K562 (cell line): Measurements from ENCODE around the gene LCN15. TPM values are rescaled to one million over a fixed set of nuclear protein-coding genes. Genes with fewer than 3 reads are reported as not detected.

Source experiments
- ATAC-seq: fragments of 200-7000 bp; cut with Tn5 transposase; 3 replicates; pipeline ENCODE4 v1.9.1; 2020; ENCODE audit warnings: moderate library complexity
- BruUV-seq: library from RNA; stranded (reverse); fragments of 400-500 nt; replicated peaks from 2 replicates; lab custom pipeline; 2021; lab: Mats Ljungman, UMichigan
- CTCF ChIA-PET: fragments of 300-600 bp; formaldehyde crosslinking; extraction: SDS; loops from one replicate; lab custom pipeline; 2021; ENCODE audit warnings: low intra/inter-chr PET ratio; lab: Yijun Ruan, JAX
- POLR2A ChIA-PET: fragments of 300-600, 350-650 bp; sonication (Branson Sonifier 250); formaldehyde crosslinking; extraction: SDS; loops from one replicate; lab custom pipeline; 2021; ENCODE audit warnings: antibody characterized with exemption, inconsistent platforms; lab: Yijun Ruan, JAX
- DNase-seq, 4 experiments: peaks; one replicate each; pipeline versions ENCODE4 v3.0.0 to v3.0.0-alpha.2; 2011 to 2018; ENCODE audit warnings: low spot score in 3 of 4, mixed read lengths in 3 of 4; ENCODE audit errors: extremely low read depth in 1 of 4
- FAIRE-seq: peaks from 2 replicates; lab custom pipeline; 2011; peaks lifted over from hg19 to GRCh38; lab: Jason Lieb, UNC
- H2AFZ ChIP-seq: 2 replicates; pipeline ENCODE4 v1.6.0; 2011; ENCODE audit warnings: low read depth, low read length, control low read depth, inconsistent platforms
- H3K27ac ChIP-seq: fragments of 200-600 bp; 3 replicates; pipeline ENCODE4 v1.8.0; 2011; ENCODE audit warnings: low read depth, mild to moderate bottlenecking, control low read depth, inconsistent platforms, low read length, moderate library complexity, mixed read lengths; ENCODE audit errors: extremely low read depth
- H3K27me3 ChIP-seq, 2 experiments: fragments of 300-600 bp in 1 of 2; 2 replicates in 1 of 2; 3 replicates in 1 of 2; pipeline versions ENCODE4 v1.6.0 to v1.8.0; 2011; ENCODE audit warnings: inconsistent platforms in 2 of 2, low read length in 2 of 2, mild to moderate bottlenecking in 1 of 2, mixed read lengths in 1 of 2, moderate library complexity in 1 of 2; ENCODE audit not compliant: control insufficient read depth in 2 of 2, insufficient read depth in 2 of 2
- H3K36me3 ChIP-seq: fragments of 300-600 bp; 3 replicates; pipeline ENCODE4 v1.8.0; 2011; ENCODE audit warnings: mild to moderate bottlenecking, low read length, inconsistent platforms; ENCODE audit not compliant: control insufficient read depth, insufficient read depth
- H3K4me1 ChIP-seq, 2 experiments: fragments of 200-600 bp in 1 of 2; replicated peaks in 1 of 2; 2 replicates in 1 of 2; 3 replicates in 1 of 2; pipeline versions ENCODE4 v1.5.1 to v1.8.0; 2011; ENCODE audit warnings: inconsistent platforms in 2 of 2, low read length in 2 of 2, mild to moderate bottlenecking in 1 of 2, mixed read lengths in 1 of 2, moderate library complexity in 1 of 2; ENCODE audit not compliant: control insufficient read depth in 2 of 2, insufficient read depth in 2 of 2
- H3K4me2 ChIP-seq: 2 replicates; pipeline ENCODE4 v1.6.1; 2011; ENCODE audit warnings: low read length, control low read depth, inconsistent platforms, mixed read lengths; ENCODE audit not compliant: insufficient read depth
- H3K4me3 ChIP-seq: fragments of 200-600 bp; sonication (generic), shearing (Covaris generic); 2 replicates; pipeline ENCODE4 v1.5.1; 2016; ENCODE audit warnings: control low read depth, inconsistent platforms
- H3K79me2 ChIP-seq: fragments of 200-600 bp; 3 replicates; pipeline ENCODE4 v1.8.0; 2011; ENCODE audit warnings: low read length, inconsistent platforms; ENCODE audit not compliant: control insufficient read depth, insufficient read depth
- H3K9ac ChIP-seq, 2 experiments: 2 replicates each; pipeline versions ENCODE4 v1.6.0 to v1.6.1; 2011; ENCODE audit warnings: low read depth in 2 of 2, low read length in 2 of 2, control low read depth in 1 of 2, inconsistent platforms in 1 of 2, mild to moderate bottlenecking in 1 of 2, mixed read lengths in 1 of 2; ENCODE audit not compliant: insufficient read depth in 1 of 2
- H3K9me1 ChIP-seq: one replicate; pipeline ENCODE4 v1.6.0; 2011; ENCODE audit warnings: inconsistent platforms, mild to moderate bottlenecking, low read length, moderate library complexity; ENCODE audit not compliant: control insufficient read depth, insufficient read depth
- H3K9me3 ChIP-seq: replicated peaks from 2 replicates; pipeline ENCODE4 v1.5.1; 2011; ENCODE audit warnings: low read depth, low read length, inconsistent platforms; ENCODE audit not compliant: control insufficient read depth, insufficient read depth
- H4K20me1 ChIP-seq: replicated peaks from 2 replicates; pipeline ENCODE4 v1.6.1; 2011; ENCODE audit warnings: low read length, inconsistent platforms, mixed read lengths; ENCODE audit not compliant: control insufficient read depth, insufficient read depth
- ADNP ChIP-seq: fragments of 200-800 bp; sonication (Bioruptor generic); IDR thresholded peaks from 2 replicates; pipeline ENCODE4 v1.6.1; 2016; ENCODE audit warnings: missing genetic modification characterization, missing compliant biosample characterization
- CEBPZ ChIP-seq: fragments of 150-350 bp; IDR thresholded peaks from 2 replicates; pipeline ENCODE4 v1.6.1; 2014; ENCODE audit warnings: low read depth, mild to moderate bottlenecking, low read length, borderline replicate concordance
- E2F4 ChIP-seq: sonication (generic); formaldehyde crosslinking; IDR thresholded peaks from 2 replicates; pipeline ENCODE4 v1.8.0; 2022; ENCODE audit warnings: mild to moderate bottlenecking, low read depth, missing genetic modification reagents
- GATAD2A ChIP-seq: fragments of 450-650 bp; IDR thresholded peaks from 2 replicates; pipeline ENCODE4 v1.6.1; 2017
- PML ChIP-seq: IDR thresholded peaks from 2 replicates; pipeline ENCODE4 v1.6.1; 2012; ENCODE audit warnings: low read length, inconsistent platforms
- POLR2A ChIP-seq: fragments of 450-650 bp; conservative IDR thresholded peaks from 2 replicates; pipeline ENCODE4 v1.6.1; 2016
- POLR2G ChIP-seq: fragments of 200-400 bp; formaldehyde crosslinking; IDR thresholded peaks from 2 replicates; pipeline ENCODE4 v1.6.1; 2017; ENCODE audit warnings: low read depth, mild to moderate bottlenecking, antibody characterized with exemption, low read length, moderate library complexity
- PURB ChIP-seq: sonication (generic); formaldehyde crosslinking; IDR thresholded peaks from 2 replicates; pipeline ENCODE4 v1.9.0; 2021; ENCODE audit warnings: low read depth, mild to moderate bottlenecking, missing genetic modification reagents
- RBFOX2 ChIP-seq: fragments of 200-400 bp; formaldehyde crosslinking; IDR thresholded peaks from 2 replicates; pipeline ENCODE4 v1.6.1; 2017; ENCODE audit warnings: low read depth, mild to moderate bottlenecking, low read length, moderate library complexity
- RFX1 ChIP-seq: fragments of 450-650 bp; IDR thresholded peaks from 2 replicates; pipeline ENCODE4 v1.6.1; 2016; ENCODE audit warnings: mild to moderate bottlenecking, moderate library complexity
- SMARCE1 ChIP-seq: fragments of 450-650 bp; IDR thresholded peaks from 2 replicates; pipeline ENCODE4 v1.7.1; 2016; ENCODE audit warnings: mild to moderate bottlenecking
- SUPT5H ChIP-seq: fragments of 450-650 bp; IDR thresholded peaks from 2 replicates; pipeline ENCODE4 v1.6.1; 2016
- ZFPM2 ChIP-seq: fragments of 250-450 bp; sonication (Bioruptor Pico); IDR thresholded peaks from 2 replicates; pipeline ENCODE4 v1.5.1; 2022; ENCODE audit warnings: mild to moderate bottlenecking
- WGBS: fragments of 100-300 bp; shearing (Covaris generic); methylation state at CpG from one replicate; pipeline ENCODE4 v1.1.6; 2016; ENCODE audit warnings: low coverage, mixed read lengths; ENCODE audit not compliant: insufficient coverage; ENCODE audit errors: missing lambda C conversion rate; 5-methylcytosine and 5-hydroxymethylcytosine counted together
- in situ Hi-C: fragments of 300-500 bp; cut with MboI; formaldehyde crosslinking; loops from 4 replicates; pipeline ENCODE4 v1.15.0; 2018; ENCODE audit warnings: inconsistent platforms, mixed read lengths
- intact Hi-C: fragments of 100-400 bp; cut with micrococcal nuclease; formaldehyde crosslinking; loops from 2 replicates; pipeline ENCODE4 v1.14.2; 2022
- polyA plus RNA-seq, 8 experiments: library from polyadenylated mRNA; depleted of rRNA in 4 of 8; stranded (reverse) in 5 of 8; unstranded in 3 of 8; fragments of >200 nt; fragmentation: Nextera tagmentation in 2 of 8; fragmentation: Illumina TruSeq in 1 of 8; extraction: Ambion mirVana in 2 of 8; extraction: Trizol in 1 of 8; gene quantifications; 2 replicates each; pipeline versions ENCODE4 v1.2.1 to v1.2.3, GENCODE V29; 2011 to 2014; ENCODE audit warnings: inconsistent platforms in 1 of 8, missing spikeins in 1 of 8
- total RNA-seq, 7 experiments: library from RNA; depleted of rRNA in 6 of 7; stranded (reverse); fragments of >200 nt in 6 of 7; fragmentation: Illumina TruSeq in 2 of 7; extraction: Trizol in 2 of 7; gene quantifications; 2 replicates each; pipeline versions ENCODE4 v1.2.1 to v1.2.3, GENCODE V29; 2011 to 2021; ENCODE audit warnings: low replicate concordance in 1 of 7

LCN15 gene
- total and polyA plus RNA-seq, 9 of the 15 experiments (the other 6 are each of a cell fraction or from before 2014, with no cell fraction given) = 0.66 TPM; not detected in 8

GRCh38 chr9:136724772-136725171, 39.5 kb downstream of the LCN15 start:
- H3K9ac ChIP-seq = peak overlapping the region in 1 of 2 experiments; percentile 80; a peak in 2 of 4 replicates
- TF ChIP-seq RFX1 = no peak
- peak; percentile 47 for TF ChIP-seq RBFOX2
- no peak for TF ChIP-seq SMARCE1
- TF ChIP-seq POLR2G = peak; percentile 46
- no TSS peak for BruUV-seq
- no peaks in the 10 kb centered on the region for H3K27me3 ChIP-seq
- H4K20me1 ChIP-seq = peaks cover 53% of the 10 kb centered on the region
- in situ Hi-C loops (no loop called here), intact Hi-C loops (no loop called here)
- DNase-seq (no peak), FAIRE-seq (no peak), ATAC-seq (no peak)
- no peak overlapping the region for H3K4me3 ChIP-seq
- peaks cover 67% of the 10 kb centered on the region for H3K36me3 ChIP-seq
- H3K9me3 ChIP-seq = no peaks in the 10 kb centered on the region
- H3K79me2 ChIP-seq = peaks cover 63% of the 10 kb centered on the region
- no peak overlapping the region for H3K27ac ChIP-seq
- WGBS = 94% methylated on average over 5 of the region's 7 CpGs
- ChIA-PET CTCF (no interaction called here), POLR2A (interaction anchor here (1.2 to 5.3 kb wide), 2 partner anchors 9 to 12 kb away, joined by 6 to 44 read pairs; partner anchors contain the start of gene DIPK1B)
- peaks cover 2% of the 10 kb centered on the region for H3K9me1 ChIP-seq
- H3K4me2 ChIP-seq = no peak overlapping the region
- H3K4me1 ChIP-seq = peaks cover 21 to 87% of the 10 kb centered on the region in 2 experiments; a peak in 4 of 5 replicates
- no peak overlapping the region for H2AFZ ChIP-seq

GRCh38 chr9:136723989-136724388, 40.3 kb downstream of the LCN15 start:
- DNase-seq = no peak
- Histone ChIP-seq H3K4me1 (peaks cover 15 to 87% of the 10 kb centered on the region in 2 experiments; a peak in 4 of 5 replicates), H3K27ac (no peak overlapping the region; the same call in 2 of the 3 replicates), H3K27me3 (no peaks in the 10 kb centered on the region), H3K9me3 (no peaks in the 10 kb centered on the region), H3K9ac (0 out of 4 replicates have a peak overlapping the region, but pooled peaks of 1 of the 2 experiments have one; percentile 41), H3K79me2 (peaks cover 55% of the 10 kb centered on the region), H4K20me1 (peaks cover 53% of the 10 kb centered on the region), H2AFZ (no peak overlapping the region), H3K9me1 (no peaks in the 10 kb centered on the region), H3K4me3 (no peak overlapping the region), H3K36me3 (peaks cover 66% of the 10 kb centered on the region), H3K4me2 (no peak overlapping the region)
- ChIA-PET POLR2A (interaction anchor here (0.6 to 1.5 kb wide), 5 partner anchors 9 to 631 kb away, joined by 3 to 5 read pairs (median 4); partner anchors contain the start of gene DIPK1B), CTCF (no interaction called here)
- 98% methylated on average over 8 of the region's 8 CpGs for WGBS
- FAIRE-seq = peak; percentile 19
- BruUV-seq = no TSS peak
- ATAC-seq = no peak
- in situ Hi-C loops = no loop called here
- intact Hi-C loops = no loop called here
- TF ChIP-seq PML = 0 out of 2 replicates have a peak, but pooled peaks have one; percentile 9
- TF ChIP-seq ZFPM2 = no peak
- TF ChIP-seq ADNP (tag) = no peak
- TF ChIP-seq GATAD2A = no peak
- TF ChIP-seq E2F4 (CRISPR knock-in tag) = no peak
- peak; percentile 21; the same call in 1 of the 2 replicates for TF ChIP-seq POLR2A
- peak; percentile 1; the same call in 1 of the 2 replicates for TF ChIP-seq SUPT5H
- TF ChIP-seq PURB (CRISPR knock-in tag) = no peak
- no peak for TF ChIP-seq CEBPZ
